G401 (cell line): ENCODE results near the gene CCNG1. TPM values are rescaled to one million over a fixed set of nuclear protein-coding genes. Genes with fewer than 3 reads are reported as not detected.

Source experiments
- DNase-seq: peaks from one replicate; pipeline ENCODE4 v3.0.0-alpha.2; 2015; ENCODE audit warnings: low spot score
- in situ Hi-C: cut with HindIII; loops from 2 replicates; pipeline ENCODE4 v1.10.0; 2016; ENCODE audit warnings: low sequenced_read_pairs, mixed read lengths
- total RNA-seq: library from RNA; depleted of rRNA; stranded (reverse); fragments of >200 nt; shearing (Covaris generic); gene quantifications from 2 replicates; pipeline ENCODE4 v1.2.3, GENCODE V29; 2014; rRNA removed

The CCNG1 gene
- total RNA-seq, 1 experiment from 2014 or later = 554 TPM

DNA sequence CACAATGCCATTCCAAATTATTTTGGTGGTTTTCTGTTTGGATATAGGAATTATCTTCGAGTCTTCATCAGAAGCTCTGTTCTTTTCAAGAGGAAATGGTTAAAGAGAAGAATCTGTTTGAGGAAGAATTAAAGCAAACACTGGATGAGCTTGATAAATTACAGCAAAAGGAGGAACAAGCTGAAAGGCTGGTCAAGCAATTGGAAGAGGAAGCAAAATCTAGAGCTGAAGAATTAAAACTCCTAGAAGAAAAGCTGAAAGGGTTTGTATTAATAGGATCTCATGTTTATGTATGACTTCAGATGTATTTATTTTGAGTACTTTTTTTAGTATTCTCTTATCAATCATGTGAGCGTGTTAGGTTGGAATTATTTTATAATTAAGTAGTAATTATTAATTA, 38.0 kb downstream of the CCNG1 start:
- no peak for DNase-seq
- in situ Hi-C loops = no loop called here

GRCh38 chr5:163478126-163478981, 41.0 kb downstream of the CCNG1 start:
- DNase-seq = no peak
- in situ Hi-C loops = no loop called here

- DNase-seq = no peak
- in situ Hi-C loops = no loop called here
Observed at GRCh38 chr5:163478982-163479271, 41.5 kb downstream of the CCNG1 start.

- in situ Hi-C loops = no loop called here
- no peak for DNase-seq
Observed at GRCh38 chr5:163489055-163489744, 51.8 kb downstream of the CCNG1 start.

GRCh38 chr5:163489745-163490075, 52.3 kb downstream of the CCNG1 start:
- in situ Hi-C loops = no loop called here
- DNase-seq = no peak

Other genes starting within 250 kb of the CCNG1 start
- 14.1 and 27.4 TPM in 2 replicates for gene NUDCD2, start 22.5 kb downstream of the CCNG1 start, total RNA-seq
- 51.6 and 77.6 TPM in 2 replicates for gene HMMR, start 23.0 kb downstream of the CCNG1 start, total RNA-seq
- 39.8 and 46.9 TPM in 2 replicates for gene MAT2B, start 68.0 kb downstream of the CCNG1 start, total RNA-seq